Measurements from ENCODE around the gene PKP4. TPM values are rescaled to one million over a fixed set of nuclear protein-coding genes. Genes with fewer than 3 reads are reported as not detected.

PKP4 gene
- total and polyA plus RNA-seq, 9 donors, result 22.7 to 60.9 (median 46.6) TPM

DNA sequence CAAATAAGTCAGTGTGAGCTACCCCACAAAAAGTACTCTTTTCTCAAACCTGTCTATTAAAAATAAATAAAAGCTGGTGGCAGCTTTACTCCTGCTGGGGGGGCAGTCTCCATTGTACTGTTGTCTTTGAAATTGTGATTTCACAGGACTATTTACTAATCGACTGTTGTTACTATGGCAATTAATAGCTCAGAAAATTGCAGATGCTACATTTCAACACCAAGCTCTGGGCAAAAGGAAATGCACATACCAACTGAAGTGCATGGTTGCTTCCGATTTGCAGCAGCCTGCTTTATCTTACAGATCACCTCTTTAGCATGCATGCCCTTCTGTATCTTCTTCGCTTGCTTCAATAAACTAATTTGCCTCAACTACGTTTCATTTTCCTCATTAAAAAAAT, 220.8 kb downstream of the PKP4 start:
- 79 to 87% (median 83%) methylated on average over 4 of the region's 4 CpGs for WGBS, 3 donors
- Histone ChIP-seq H3K36me3 (no peaks in the 10 kb centered on the region), H3K27ac (no peak overlapping the region), H3K4me1 (ENCODE audit: insufficient read depth) (no peaks in the 10 kb centered on the region), H3K9me3 (no peaks in the 10 kb centered on the region), H3K4me3 (no peak overlapping the region), H3K27me3 (no peaks in the 10 kb centered on the region)
- no peak for DNase-seq
- TF ChIP-seq, protein P1, sequence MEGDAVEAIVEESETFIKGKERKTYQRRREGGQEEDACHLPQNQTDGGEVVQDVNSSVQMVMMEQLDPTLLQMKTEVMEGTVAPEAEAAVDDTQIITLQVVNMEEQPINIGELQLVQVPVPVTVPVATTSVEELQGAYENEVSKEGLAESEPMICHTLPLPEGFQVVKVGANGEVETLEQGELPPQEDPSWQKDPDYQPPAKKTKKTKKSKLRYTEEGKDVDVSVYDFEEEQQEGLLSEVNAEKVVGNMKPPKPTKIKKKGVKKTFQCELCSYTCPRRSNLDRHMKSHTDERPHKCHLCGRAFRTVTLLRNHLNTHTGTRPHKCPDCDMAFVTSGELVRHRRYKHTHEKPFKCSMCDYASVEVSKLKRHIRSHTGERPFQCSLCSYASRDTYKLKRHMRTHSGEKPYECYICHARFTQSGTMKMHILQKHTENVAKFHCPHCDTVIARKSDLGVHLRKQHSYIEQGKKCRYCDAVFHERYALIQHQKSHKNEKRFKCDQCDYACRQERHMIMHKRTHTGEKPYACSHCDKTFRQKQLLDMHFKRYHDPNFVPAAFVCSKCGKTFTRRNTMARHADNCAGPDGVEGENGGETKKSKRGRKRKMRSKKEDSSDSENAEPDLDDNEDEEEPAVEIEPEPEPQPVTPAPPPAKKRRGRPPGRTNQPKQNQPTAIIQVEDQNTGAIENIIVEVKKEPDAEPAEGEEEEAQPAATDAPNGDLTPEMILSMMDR (IDR thresholded peaks at IDR 0.05), result no peak
- TF ChIP-seq EP300 (IDR thresholded peaks at IDR 0.05) (no peak), POLR2A (IDR thresholded peaks at IDR 0.05) (no peak)
- intact Hi-C loops (cut with DNase I), result no loop called here

DNA sequence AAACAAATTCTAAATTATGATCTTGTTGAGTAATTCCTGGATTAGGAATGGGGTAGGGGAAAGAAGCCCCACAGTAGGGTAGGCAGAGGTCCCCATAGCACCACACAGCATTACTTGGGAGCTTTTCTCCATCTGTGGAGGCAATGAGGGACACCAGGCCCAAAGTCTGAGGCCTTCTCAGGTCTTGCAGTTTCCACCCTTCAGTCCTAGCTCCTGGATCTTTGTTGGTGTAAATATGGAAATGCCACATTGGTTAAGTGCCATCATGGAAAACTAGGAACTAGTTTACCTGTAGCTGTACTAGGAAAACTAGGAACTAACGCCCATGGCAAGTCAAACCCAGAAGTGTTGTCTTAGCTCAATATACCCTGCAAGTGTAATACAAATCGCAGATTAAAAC, 225.1 kb downstream of the PKP4 start:
- no peak overlapping the region for H3K4me3 ChIP-seq
- no peak overlapping the region for H3K27ac ChIP-seq
- peaks cover 7% of the 10 kb centered on the region for H3K4me1 ChIP-seq (ENCODE audit: insufficient read depth)
- TF ChIP-seq, protein P1 (IDR thresholded peaks at IDR 0.05), result no peak
- TF ChIP-seq EP300 (IDR thresholded peaks at IDR 0.05) (no peak), POLR2A (IDR thresholded peaks at IDR 0.05) (no peak)
- no peaks in the 10 kb centered on the region for H3K36me3 ChIP-seq
- intact Hi-C loops (cut with DNase I), result no loop called here
- whole genome bisulfite sequencing, 3 donors, result 49 to 72% (median 69%) methylated on average over 2 of the region's 2 CpGs
- H3K9me3 ChIP-seq, result no peaks in the 10 kb centered on the region
- H3K27me3 ChIP-seq, result no peaks in the 10 kb centered on the region
- no peak for DNase-seq

DNA sequence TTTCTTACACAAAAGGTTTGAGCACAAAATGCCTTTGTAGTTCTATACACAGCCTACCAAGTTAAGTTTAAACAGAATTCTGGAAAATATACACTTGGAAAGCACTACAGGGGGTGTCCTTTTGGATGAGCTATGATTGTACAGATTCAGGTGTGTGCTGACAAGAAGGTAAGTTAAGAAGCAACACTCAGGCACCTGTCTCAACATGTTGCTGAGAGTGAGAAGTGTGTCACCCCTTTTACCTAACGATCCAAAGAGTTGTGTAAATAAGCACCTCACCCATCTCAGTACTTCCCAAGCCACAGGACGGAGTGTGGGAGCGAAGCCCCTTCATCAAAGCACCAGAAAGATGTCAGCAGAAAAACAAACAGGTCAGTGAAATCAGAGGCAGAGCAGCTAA, 228.9 kb downstream of the PKP4 start:
- no peak overlapping the region for H3K4me3 ChIP-seq
- no peak overlapping the region for H3K27ac ChIP-seq
- intact Hi-C loops (cut with DNase I), result no loop called here
- no peaks in the 10 kb centered on the region for H3K27me3 ChIP-seq
- TF ChIP-seq, protein P1 (IDR thresholded peaks at IDR 0.05), result no peak
- TF ChIP-seq EP300 (IDR thresholded peaks at IDR 0.05) (no peak), POLR2A (IDR thresholded peaks at IDR 0.05) (no peak)
- H3K9me3 ChIP-seq, result no peaks in the 10 kb centered on the region
- H3K36me3 ChIP-seq, result no peaks in the 10 kb centered on the region
- no peak for DNase-seq
- 49 to 60% (median 59%) methylated on average over 3 of the region's 3 CpGs for WGBS, 3 donors
- H3K4me1 ChIP-seq (ENCODE audit: insufficient read depth), result peaks cover 9% of the 10 kb centered on the region

DNA sequence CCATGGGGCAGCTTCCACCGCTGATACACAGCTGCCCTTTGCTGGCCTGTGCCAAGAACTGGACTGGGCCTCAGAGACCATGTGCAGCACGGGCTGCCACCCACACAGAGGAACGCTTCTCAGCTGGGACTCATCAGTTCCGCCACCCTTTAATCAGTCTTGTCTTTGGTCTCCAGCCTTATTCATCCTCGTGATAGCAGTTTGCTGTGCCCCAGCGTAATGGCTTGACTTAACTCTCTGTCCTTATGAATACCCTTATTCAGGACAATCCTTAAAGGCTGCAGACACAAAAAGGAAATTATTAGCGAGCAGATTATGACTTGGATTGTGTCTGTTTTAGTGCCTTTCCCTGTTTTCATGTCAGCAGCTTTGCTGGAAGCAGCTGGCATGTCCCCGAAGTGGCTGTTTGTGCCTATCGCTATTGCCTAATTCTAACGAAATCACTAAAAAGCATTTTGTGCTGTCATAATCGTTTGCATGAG, 229.5 kb downstream of the PKP4 start:
- Histone ChIP-seq H3K4me1 (ENCODE audit: insufficient read depth) (peaks cover 9% of the 10 kb centered on the region), H3K9me3 (no peaks in the 10 kb centered on the region), H3K4me3 (no peak overlapping the region), H3K27me3 (no peaks in the 10 kb centered on the region), H3K36me3 (no peaks in the 10 kb centered on the region), H3K27ac (no peak overlapping the region)
- no peak for DNase-seq
- TF ChIP-seq EP300 (IDR thresholded peaks at IDR 0.05) (no peak), POLR2A (IDR thresholded peaks at IDR 0.05) (no peak)
- TF ChIP-seq, protein P1 (IDR thresholded peaks at IDR 0.05), result no peak
- intact Hi-C loops (cut with DNase I), result no loop called here
- 17 to 27% (median 22%) methylated on average over 11 of the region's 11 CpGs for WGBS, 3 donors

Data from ovary (tissue), 9 donors.